Measurements from ENCODE around the gene GJA5. TPM values are rescaled to one million over a fixed set of nuclear protein-coding genes. Genes with fewer than 3 reads are reported as not detected.

The GJA5 gene
- total RNA-seq, 1 experiment from 2014 or later: not detected

GRCh38 chr1:147786536-147786935 is 26.1 kb upstream of the GJA5 start:
- ChIA-PET POLR2A (no interaction called here), CTCF (no interaction called here)
- Histone ChIP-seq H3K36me3 (ENCODE audit: control insufficient read depth, insufficient read depth, low read length) (no peaks in the 10 kb centered on the region), H3K27ac (ENCODE audit: low read length) (no peak overlapping the region), H3K27me3 (ENCODE audit: control insufficient read depth, insufficient read depth, low read length) (peaks cover 19% of the 10 kb centered on the region), H3K4me1 (ENCODE audit: control insufficient read depth, insufficient read depth, low read length) (no peaks in the 10 kb centered on the region), H3K9me3 (ENCODE audit: control insufficient read depth, insufficient read depth, low read depth, low read length) (no peaks in the 10 kb centered on the region), H3K4me3 (ENCODE audit: low read depth in 2 of 2, low read length in 2 of 2) (no peak overlapping the region)
- no TSS peak for BruUV-seq (replicated peaks)
- TF ChIP-seq SIN3A (IDR thresholded peaks at IDR 0.05; ENCODE audit: borderline replicate concordance, insufficient read depth, low read depth, low read length) (no peak), REST (IDR thresholded peaks at IDR 0.05; ENCODE audit: insufficient read depth in 1 of 2, low read depth in 2 of 2, low read length in 1 of 2) (no peak), CTCF (IDR thresholded peaks at IDR 0.05) (no peak), TCF7L2 (IDR thresholded peaks at IDR 0.05; ENCODE audit: low read depth, low read length) (no peak), POLR2AphosphoS5 (IDR thresholded peaks at IDR 0.05; ENCODE audit: low read depth, low read length) (no peak)
- no peak for ATAC-seq
- intact Hi-C loops (cut with micrococcal nuclease; ENCODE audit: unreplicated experiment) (no loop called here), in situ Hi-C loops (cut with HindIII; ENCODE audit: low pct_unique_long_range_greater_than_20kb, low sequenced_read_pairs) (no loop called here)
- no peak for DNase-seq (ENCODE audit: low read depth, low spot score)

GRCh38 chr1:147785794-147786506 is 25.5 kb upstream of the GJA5 start:
- in situ Hi-C loops (cut with HindIII; ENCODE audit: low pct_unique_long_range_greater_than_20kb, low sequenced_read_pairs) (no loop called here), intact Hi-C loops (cut with micrococcal nuclease; ENCODE audit: unreplicated experiment) (no loop called here)
- Histone ChIP-seq H3K36me3 (ENCODE audit: control insufficient read depth, insufficient read depth, low read length) (no peaks in the 10 kb centered on the region), H3K4me3 (ENCODE audit: low read depth in 2 of 2, low read length in 2 of 2) (no peak overlapping the region), H3K4me1 (ENCODE audit: control insufficient read depth, insufficient read depth, low read length) (no peaks in the 10 kb centered on the region), H3K27ac (ENCODE audit: low read length) (no peak overlapping the region), H3K9me3 (ENCODE audit: control insufficient read depth, insufficient read depth, low read depth, low read length) (no peaks in the 10 kb centered on the region), H3K27me3 (ENCODE audit: control insufficient read depth, insufficient read depth, low read length) (peaks cover 21% of the 10 kb centered on the region)
- BruUV-seq (replicated peaks): no TSS peak
- CTCF ChIA-PET: no interaction called here
- ATAC-seq (no peak), DNase-seq (ENCODE audit: low read depth, low spot score) (no peak)
- no peak for TF ChIP-seq REST (IDR thresholded peaks at IDR 0.05; ENCODE audit: insufficient read depth in 1 of 2, low read depth in 2 of 2, low read length in 1 of 2)
- no peak for TF ChIP-seq POLR2AphosphoS5 (IDR thresholded peaks at IDR 0.05; ENCODE audit: low read depth, low read length)
- no peak for TF ChIP-seq SIN3A (IDR thresholded peaks at IDR 0.05; ENCODE audit: borderline replicate concordance, insufficient read depth, low read depth, low read length)
- no peak for TF ChIP-seq TCF7L2 (IDR thresholded peaks at IDR 0.05; ENCODE audit: low read depth, low read length)
- no peak for TF ChIP-seq CTCF (IDR thresholded peaks at IDR 0.05)
- POLR2A ChIA-PET: interaction anchor here (0.6 kb wide), 1 partner anchor 34 kb away, joined by 3 read pairs; no protein-coding TSS in a partner anchor

Data from Panc1 (cell line).